Hepatic stellate cell (primary cell): ENCODE results near the gene PPM1N.

Experiments
- DNase-seq: peaks from one replicate; pipeline ENCODE4 v3.0.0; 2011; ENCODE audit warnings: low spot score

PPM1N gene

GRCh38 chr19:45470762-45471081, 27.5 kb upstream of the PPM1N start:
- no peak for DNase-seq

- DNase-seq: no peak
These were observed 26.9 kb upstream of the PPM1N start for GRCh38 chr19:45471111-45471930.

- no peak for DNase-seq
These were observed 26.2 kb upstream of the PPM1N start for GRCh38 chr19:45471931-45472562.

- no peak for DNase-seq
These were observed 25.5 kb upstream of the PPM1N start for GRCh38 chr19:45472563-45473366.

- DNase-seq: no peak
These were observed 24.9 kb upstream of the PPM1N start for GRCh38 chr19:45473367-45473681.

GRCh38 chr19:45473682-45474605, 24.3 kb upstream of the PPM1N start:
- DNase-seq: no peak

GRCh38 chr19:45474606-45475521, 23.4 kb upstream of the PPM1N start:
- DNase-seq: no peak

GRCh38 chr19:45475537-45476291, 22.5 kb upstream of the PPM1N start:
- DNase-seq: no peak

- no peak for DNase-seq
These were observed 21.9 kb upstream of the PPM1N start for GRCh38 chr19:45476304-45476703.

GRCh38 chr19:45477186-45477585, 21.1 kb upstream of the PPM1N start:
- no peak for DNase-seq

- no peak for DNase-seq
These were observed 20.4 kb upstream of the PPM1N start for GRCh38 chr19:45477713-45478453.

- peak; percentile 75 for DNase-seq
These were observed 19.6 kb upstream of the PPM1N start for GRCh38 chr19:45478454-45479238.

- DNase-seq: no peak
These were observed 15.2 kb upstream of the PPM1N start for GRCh38 chr19:45483033-45483432.

GRCh38 chr19:45484273-45484945, 13.8 kb upstream of the PPM1N start:
- no peak for DNase-seq

- peak; percentile 88 for DNase-seq
These were observed 12.8 kb upstream of the PPM1N start for GRCh38 chr19:45485305-45486077.

GRCh38 chr19:45488708-45489107, 9.5 kb upstream of the PPM1N start:
- DNase-seq: no peak

- DNase-seq: no peak
These were observed 8.9 kb upstream of the PPM1N start for GRCh38 chr19:45489216-45489855.
